Ascending aorta (tissue), 2 donors: ENCODE results near the gene SSH2. TPM values are rescaled to one million over a fixed set of nuclear protein-coding genes. Genes with fewer than 3 reads are reported as not detected.
"Not testable (repeated sequence)": the region's sequence is repeated elsewhere in the genome, so short reads cannot be mapped to it uniquely, and the experiment has no call there.

Experiments
- DNase-seq, 2 donors: peaks; one replicate each; pipeline ENCODE4 v3.0.0-alpha.2; 2019; ENCODE audit warnings: low spot score in 2 of 2
- H3K27ac ChIP-seq, 2 donors: fragments of 200-600 bp; sonication (generic); one replicate each; pipeline ENCODE4 v1.5.1; 2016 to 2017; ENCODE audit warnings: mild to moderate bottlenecking in 1 of 2
- H3K27me3 ChIP-seq: fragments of 200-600 bp; sonication (generic); one replicate; pipeline ENCODE4 v1.5.1; 2017
- H3K36me3 ChIP-seq, 2 donors: fragments of 200-600 bp; sonication (generic); one replicate each; pipeline ENCODE4 v1.5.1; 2016
- H3K4me1 ChIP-seq, 2 donors: fragments of 200-600 bp; sonication (generic); one replicate each; pipeline ENCODE4 v1.5.1; 2016 to 2017; ENCODE audit warnings: mild to moderate bottlenecking in 1 of 2
- H3K4me3 ChIP-seq, 2 donors: fragments of 200-600 bp; sonication (generic); one replicate each; pipeline ENCODE4 v1.5.1; 2016 to 2017; ENCODE audit warnings: mild to moderate bottlenecking in 1 of 2
- H3K9me3 ChIP-seq, 2 donors: fragments of 200-600 bp; sonication (generic); one replicate each; pipeline ENCODE4 v1.5.1; 2016
- CTCF ChIP-seq, 3 experiments: fragments of 200-600 bp in 2 of 3; fragments of 450-650 bp in 1 of 3; sonication (generic) in 2 of 3; IDR thresholded peaks; one replicate each; pipeline ENCODE4 v1.5.1; 2016 to 2019; ENCODE audit warnings: antibody characterized with exemption in 3 of 3, mild to moderate bottlenecking in 1 of 3, moderate library complexity in 1 of 3
- intact Hi-C: fragments of 100-400 bp; cut with DNase I; formaldehyde crosslinking; loops from one replicate; pipeline ENCODE4 v1.15.1; 2023
- total RNA-seq: library from RNA; depleted of rRNA; stranded (reverse); fragments of >200 nt; gene quantifications from one replicate; pipeline ENCODE4 v1.1.0, GENCODE V29; 2016

The SSH2 gene
- total RNA-seq, 1 donor from 2014 or later: 7.9 TPM

DNA sequence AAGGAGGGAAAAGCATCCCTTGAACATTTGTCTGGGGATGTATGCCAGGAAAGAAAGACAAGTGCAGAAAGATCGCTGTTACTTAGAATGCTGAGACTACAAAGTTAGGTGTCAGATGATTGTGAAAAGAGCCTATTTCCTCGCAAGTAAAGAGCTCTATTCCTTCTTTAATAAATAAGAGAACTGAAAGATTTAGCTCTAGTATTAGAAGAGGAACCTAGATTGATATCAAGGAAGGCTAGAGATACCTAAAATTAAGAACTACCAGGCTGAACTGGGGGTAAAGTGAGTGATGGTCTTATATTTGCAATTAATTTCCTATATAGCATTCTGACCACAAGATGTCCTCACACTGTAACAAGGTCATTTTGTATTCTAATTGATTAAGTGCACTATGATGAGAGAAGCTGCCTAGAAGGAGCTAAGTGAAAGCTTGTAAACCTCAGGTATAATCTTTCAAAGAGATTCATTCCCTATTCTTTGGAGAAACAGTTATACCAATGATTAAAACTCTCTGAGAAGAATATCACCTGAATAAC, 62.3 kb downstream of the SSH2 start:
- Histone ChIP-seq H3K4me3 (no peak overlapping the region), H3K27me3 (no peaks in the 10 kb centered on the region), H3K4me1 (peaks cover 0 to 2% of the 10 kb centered on the region in 2 donors), H3K27ac (no peak overlapping the region), H3K9me3 (no peaks in the 10 kb centered on the region), H3K36me3 (no peaks in the 10 kb centered on the region)
- no peak for DNase-seq
- intact Hi-C loops: loop anchor here (2.0 kb wide), 1 partner anchor 63 kb away; the partner anchor contains the start of gene SSH2
- TF ChIP-seq CTCF (IDR thresholded peaks at IDR 0.05): peak in 1 of 3 experiments; percentile 26

- H3K4me3 ChIP-seq: no peak overlapping the region
- H3K36me3 ChIP-seq: no peaks in the 10 kb centered on the region
- no peak for TF ChIP-seq CTCF (IDR thresholded peaks at IDR 0.05)
- H3K27me3 ChIP-seq: no peaks in the 10 kb centered on the region
- no peak overlapping the region for H3K27ac ChIP-seq
- intact Hi-C loops: no loop called here
- no peak for DNase-seq
- H3K9me3 ChIP-seq: no peaks in the 10 kb centered on the region
- H3K4me1 ChIP-seq: peaks cover 0 to 2% of the 10 kb centered on the region in 2 donors
These were observed 63.2 kb downstream of the SSH2 start for GRCh38 chr17:29866746-29867404.

DNA sequence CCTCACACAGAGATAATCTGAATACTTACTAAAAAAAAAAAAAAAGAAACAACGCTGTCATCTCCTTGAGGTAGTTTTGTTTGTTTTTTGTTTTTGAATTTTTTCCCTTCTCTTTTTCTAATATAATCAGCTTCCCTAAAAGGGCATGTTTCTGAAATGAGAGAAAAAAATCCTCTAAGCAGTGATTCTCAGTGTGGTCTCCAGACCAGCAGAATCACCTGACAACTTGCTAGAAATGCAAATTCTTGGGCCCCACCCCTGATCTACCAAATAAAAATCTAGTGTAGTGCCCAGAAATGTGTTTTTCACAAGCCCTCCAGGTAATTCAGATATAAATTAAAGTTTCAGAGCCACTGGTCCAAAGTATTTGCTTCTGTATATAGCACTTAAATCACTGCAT, 65.4 kb downstream of the SSH2 start:
- intact Hi-C loops: no loop called here
- Histone ChIP-seq H3K27me3 (no peaks in the 10 kb centered on the region), H3K4me1 (no peaks in the 10 kb centered on the region), H3K36me3 (no peaks in the 10 kb centered on the region), H3K4me3 (no peak overlapping the region), H3K27ac (no peak overlapping the region), H3K9me3 (no peaks in the 10 kb centered on the region)
- no peak for TF ChIP-seq CTCF (IDR thresholded peaks at IDR 0.05)
- DNase-seq: no peak

DNA sequence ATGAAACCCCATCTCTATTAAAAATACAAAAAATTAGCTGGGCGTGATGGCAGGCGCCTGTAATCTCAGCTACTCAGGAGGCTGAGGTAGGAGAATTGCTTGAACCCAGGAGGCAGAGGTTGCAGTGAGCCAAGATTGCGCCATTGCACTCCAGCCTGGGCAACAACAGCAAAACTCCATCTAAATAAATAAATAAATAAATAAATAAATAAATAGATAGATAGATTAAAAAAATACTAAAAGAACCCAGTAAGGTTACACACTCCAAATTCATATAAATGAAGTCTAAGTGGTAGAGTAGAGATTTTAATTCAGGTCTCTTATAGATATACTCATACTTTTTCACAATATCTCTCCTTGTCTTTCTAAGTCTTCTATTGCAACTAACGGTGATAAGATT, 65.9 kb downstream of the SSH2 start:
- H3K4me3 ChIP-seq, H3K4me1 ChIP-seq, H3K27me3 ChIP-seq, DNase-seq, intact Hi-C loops, H3K36me3 ChIP-seq, H3K9me3 ChIP-seq, H3K27ac ChIP-seq: not testable (repeated sequence)

DNA sequence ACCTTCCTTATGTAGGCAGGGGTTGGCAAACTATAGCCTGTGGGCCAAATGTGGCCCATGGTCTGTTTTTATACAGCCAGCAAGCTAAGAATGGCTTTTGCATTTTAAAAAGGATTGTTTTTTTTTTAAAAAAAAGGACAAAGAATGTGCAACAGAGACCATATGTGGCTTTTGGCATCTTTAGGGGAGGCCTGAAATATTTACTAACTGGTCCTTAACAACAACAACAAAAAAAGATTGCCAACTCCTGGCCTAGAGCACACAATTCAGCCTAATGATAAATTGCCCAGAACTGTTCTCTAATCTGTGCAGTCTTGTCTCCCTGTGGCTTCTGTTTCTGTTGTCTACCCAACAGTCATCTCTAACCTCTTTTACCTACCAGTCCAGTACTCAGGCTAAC, 67.1 kb downstream of the SSH2 start:
- Histone ChIP-seq H3K4me3 (no peak overlapping the region), H3K36me3 (no peaks in the 10 kb centered on the region), H3K27me3 (no peaks in the 10 kb centered on the region), H3K4me1 (no peaks in the 10 kb centered on the region), H3K27ac (no peak overlapping the region), H3K9me3 (no peaks in the 10 kb centered on the region)
- TF ChIP-seq CTCF (IDR thresholded peaks at IDR 0.05): no peak
- intact Hi-C loops: no loop called here
- no peak for DNase-seq

DNA sequence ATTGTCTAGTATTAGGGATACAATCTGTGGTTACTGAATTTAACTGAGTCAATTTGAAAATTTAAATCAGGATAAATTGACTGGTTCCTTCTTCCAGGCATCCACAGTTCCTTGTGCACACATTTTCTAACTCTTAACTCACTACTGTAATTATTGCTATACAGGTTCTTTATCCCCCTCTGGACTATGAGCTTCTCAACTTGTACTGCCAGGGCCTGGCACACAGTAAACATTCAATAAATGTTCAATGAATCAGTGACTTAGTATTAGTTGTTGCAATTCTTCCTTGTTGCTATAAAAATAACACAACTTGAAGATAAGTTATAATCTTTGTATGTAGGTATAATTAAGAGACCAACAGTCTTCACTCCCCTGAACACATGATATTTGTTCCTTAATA, 67.9 kb downstream of the SSH2 start:
- no peaks in the 10 kb centered on the region for H3K27me3 ChIP-seq
- no peak for DNase-seq
- H3K9me3 ChIP-seq: no peaks in the 10 kb centered on the region
- no peaks in the 10 kb centered on the region for H3K36me3 ChIP-seq
- H3K27ac ChIP-seq: no peak overlapping the region
- no peaks in the 10 kb centered on the region for H3K4me1 ChIP-seq
- H3K4me3 ChIP-seq: no peak overlapping the region
- no peak for TF ChIP-seq CTCF (IDR thresholded peaks at IDR 0.05)
- intact Hi-C loops: no loop called here

DNA sequence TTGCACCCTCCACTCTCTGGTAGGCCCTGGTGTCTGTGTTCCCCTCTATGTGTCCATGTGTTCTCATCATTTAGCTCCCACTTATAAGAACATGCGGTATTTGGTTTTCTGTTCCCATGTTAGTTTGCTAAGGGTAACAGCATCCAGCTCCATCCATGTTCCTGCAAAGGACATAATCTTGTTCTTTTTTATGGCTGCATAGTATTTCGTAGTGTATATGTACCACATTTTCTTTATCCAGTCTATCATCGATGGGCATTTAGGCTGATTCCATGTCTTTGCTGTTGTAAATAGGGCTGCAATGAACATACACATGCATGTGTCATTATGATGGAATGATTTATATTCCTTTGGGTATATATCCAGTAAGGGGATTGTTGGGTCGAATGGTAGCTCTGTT, 70.6 kb downstream of the SSH2 start:
- H3K9me3 ChIP-seq, H3K27ac ChIP-seq, intact Hi-C loops, H3K36me3 ChIP-seq, DNase-seq, H3K4me1 ChIP-seq, H3K4me3 ChIP-seq, H3K27me3 ChIP-seq: not testable (repeated sequence)
